MM.1S (cell line): ENCODE measurements around the gene SLC39A3.

Experiments
- DNase-seq: peaks from one replicate; pipeline ENCODE4 v3.0.0-alpha.2; 2015
- H2AFZ ChIP-seq: fragments of 300-600 bp; sonication (generic); 2 replicates; pipeline ENCODE4 v1.6.0; 2016; ENCODE audit warnings: antibody characterized with exemption, low read length
- H3F3A ChIP-seq: fragments of 300-600 bp; sonication (generic); 2 replicates; pipeline ENCODE4 v1.6.1; 2016; ENCODE audit warnings: mild to moderate bottlenecking, antibody characterized with exemption, low read length, moderate library complexity, mixed read lengths; ENCODE audit not compliant: insufficient read depth
- H3K27ac ChIP-seq: fragments of 300-600 bp; sonication (generic); 2 replicates; pipeline ENCODE4 v1.5.1; 2016; ENCODE audit warnings: mild to moderate bottlenecking, low read length
- H3K27me3 ChIP-seq: fragments of 300-600 bp; sonication (generic); replicated peaks from 2 replicates; pipeline ENCODE4 v1.6.0; 2016; ENCODE audit warnings: low read length; ENCODE audit not compliant: insufficient read depth
- H3K36me3 ChIP-seq: fragments of 300-600 bp; sonication (generic); replicated peaks from 2 replicates; pipeline ENCODE4 v1.6.1; 2016; ENCODE audit warnings: mild to moderate bottlenecking, low read length, mixed read lengths; ENCODE audit not compliant: insufficient read depth
- H3K4me1 ChIP-seq: fragments of 300-600 bp; sonication (generic); 2 replicates; pipeline ENCODE4 v1.6.1; 2016; ENCODE audit warnings: low read length, mixed read lengths
- H3K4me2 ChIP-seq: fragments of 300-600 bp; sonication (generic); 2 replicates; pipeline ENCODE4 v1.6.0; 2016; ENCODE audit warnings: low read depth, low read length
- H3K4me3 ChIP-seq: fragments of 300-600 bp; sonication (generic); 2 replicates; pipeline ENCODE4 v1.5.1; 2016; ENCODE audit warnings: low read length, mixed read lengths
- H3K79me2 ChIP-seq: fragments of 300-600 bp; sonication (generic); 2 replicates; pipeline ENCODE4 v1.6.1; 2016; ENCODE audit warnings: mixed run types, low read length, mixed read lengths
- H3K9ac ChIP-seq: fragments of 300-600 bp; sonication (generic); 2 replicates; pipeline ENCODE4 v1.6.1; 2016; ENCODE audit warnings: low read length, mixed read lengths
- H3K9me2 ChIP-seq: fragments of 300-600 bp; sonication (generic); replicated peaks from 2 replicates; pipeline ENCODE4 v1.6.1; 2016; ENCODE audit warnings: mild to moderate bottlenecking, low read length, mixed read lengths; ENCODE audit not compliant: insufficient read depth
- H3K9me3 ChIP-seq: fragments of 300-600 bp; sonication (generic); replicated peaks from 2 replicates; pipeline ENCODE4 v1.6.1; 2016; ENCODE audit warnings: mild to moderate bottlenecking, low read length, mixed read lengths; ENCODE audit not compliant: insufficient read depth
- H4K20me1 ChIP-seq: fragments of 300-600 bp; sonication (generic); 2 replicates; pipeline ENCODE4 v1.6.1; 2016; ENCODE audit warnings: mild to moderate bottlenecking, low read length, moderate library complexity, mixed read lengths; ENCODE audit not compliant: insufficient read depth
- EZH2 ChIP-seq: fragments of 300-600 bp; sonication (generic); optimal IDR thresholded peaks from 2 replicates; pipeline ENCODE3; 2017; ENCODE audit warnings: low read depth, mild to moderate bottlenecking, antibody characterized with exemption, low read length, mixed read lengths
- EZH2phosphoT487 ChIP-seq: fragments of 300-600 bp; sonication (generic); IDR thresholded peaks from 2 replicates; pipeline ENCODE4 v1.6.1; 2018; ENCODE audit warnings: antibody characterized with exemption, low read length
- TF ChIP-seq, protein P1 (sequence below): fragments of 300-600 bp; sonication (generic); IDR thresholded peaks from 2 replicates; pipeline ENCODE4 v1.5.1; 2016; ENCODE audit warnings: antibody characterized with exemption, low read length, mixed read lengths

SLC39A3 gene

DNA sequence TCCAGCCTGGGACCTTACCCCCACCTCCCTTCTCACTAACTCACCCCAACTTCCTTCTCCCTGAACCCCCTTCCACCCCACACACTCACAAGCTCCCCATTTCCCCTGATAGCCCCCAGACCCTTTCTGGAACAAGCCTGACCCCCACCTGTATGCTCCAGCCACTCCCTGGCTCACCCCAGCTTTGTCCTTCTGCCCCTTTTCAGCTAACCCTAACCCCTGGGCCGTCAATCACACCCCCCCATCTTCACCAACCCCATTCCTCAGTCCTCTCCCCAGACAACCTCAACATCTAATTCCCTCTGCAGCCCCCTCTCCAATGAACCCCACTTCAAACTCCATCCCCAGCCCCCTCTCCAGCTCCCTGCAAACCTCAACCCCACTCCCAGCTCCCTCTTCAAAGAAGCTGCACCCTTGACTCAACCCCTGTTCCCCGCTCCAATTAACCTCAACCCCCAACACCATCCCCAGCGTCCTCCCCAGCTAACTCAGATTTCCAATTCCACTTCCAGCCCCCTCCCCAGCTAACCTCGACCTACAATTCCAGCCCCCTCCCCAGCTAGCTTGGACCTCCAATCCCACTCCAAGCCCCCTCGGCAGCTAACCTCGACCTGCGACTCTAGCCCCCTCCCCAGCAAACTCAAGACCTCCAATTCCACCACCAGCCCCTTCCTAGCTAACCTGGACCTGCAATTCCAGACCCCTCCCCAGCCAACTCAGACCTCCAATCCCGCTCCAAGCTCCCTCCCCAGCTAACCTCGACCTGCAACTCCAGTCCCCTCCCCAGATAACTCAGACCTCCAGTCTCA lies 38.3 kb downstream of the SLC39A3 start:
- peak overlapping the region; percentile 79; the same call in 1 of the 2 replicates for H3K27ac ChIP-seq
- no peaks in the 10 kb centered on the region for H3K9me2 ChIP-seq
- H3K4me2 ChIP-seq = peak overlapping the region; percentile 94
- no peaks in the 10 kb centered on the region for H4K20me1 ChIP-seq
- peak overlapping the region; percentile 52; the same call in 1 of the 2 replicates for H2AFZ ChIP-seq
- peaks cover 36% of the 10 kb centered on the region for H3K79me2 ChIP-seq
- H3F3A ChIP-seq = peaks cover 34% of the 10 kb centered on the region
- H3K9ac ChIP-seq = peak overlapping the region; percentile 88
- peaks cover 31% of the 10 kb centered on the region for H3K4me1 ChIP-seq
- H3K4me3 ChIP-seq = peak overlapping the region; percentile 85
- no peaks in the 10 kb centered on the region for H3K36me3 ChIP-seq
- peaks cover 11% of the 10 kb centered on the region for H3K27me3 ChIP-seq
- TF ChIP-seq EZH2 (no peak), EZH2phosphoT487 (no peak)
- TF ChIP-seq, protein P1, sequence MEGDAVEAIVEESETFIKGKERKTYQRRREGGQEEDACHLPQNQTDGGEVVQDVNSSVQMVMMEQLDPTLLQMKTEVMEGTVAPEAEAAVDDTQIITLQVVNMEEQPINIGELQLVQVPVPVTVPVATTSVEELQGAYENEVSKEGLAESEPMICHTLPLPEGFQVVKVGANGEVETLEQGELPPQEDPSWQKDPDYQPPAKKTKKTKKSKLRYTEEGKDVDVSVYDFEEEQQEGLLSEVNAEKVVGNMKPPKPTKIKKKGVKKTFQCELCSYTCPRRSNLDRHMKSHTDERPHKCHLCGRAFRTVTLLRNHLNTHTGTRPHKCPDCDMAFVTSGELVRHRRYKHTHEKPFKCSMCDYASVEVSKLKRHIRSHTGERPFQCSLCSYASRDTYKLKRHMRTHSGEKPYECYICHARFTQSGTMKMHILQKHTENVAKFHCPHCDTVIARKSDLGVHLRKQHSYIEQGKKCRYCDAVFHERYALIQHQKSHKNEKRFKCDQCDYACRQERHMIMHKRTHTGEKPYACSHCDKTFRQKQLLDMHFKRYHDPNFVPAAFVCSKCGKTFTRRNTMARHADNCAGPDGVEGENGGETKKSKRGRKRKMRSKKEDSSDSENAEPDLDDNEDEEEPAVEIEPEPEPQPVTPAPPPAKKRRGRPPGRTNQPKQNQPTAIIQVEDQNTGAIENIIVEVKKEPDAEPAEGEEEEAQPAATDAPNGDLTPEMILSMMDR = no peak
- H3K9me3 ChIP-seq = no peaks in the 10 kb centered on the region
- DNase-seq = no peak

DNA sequence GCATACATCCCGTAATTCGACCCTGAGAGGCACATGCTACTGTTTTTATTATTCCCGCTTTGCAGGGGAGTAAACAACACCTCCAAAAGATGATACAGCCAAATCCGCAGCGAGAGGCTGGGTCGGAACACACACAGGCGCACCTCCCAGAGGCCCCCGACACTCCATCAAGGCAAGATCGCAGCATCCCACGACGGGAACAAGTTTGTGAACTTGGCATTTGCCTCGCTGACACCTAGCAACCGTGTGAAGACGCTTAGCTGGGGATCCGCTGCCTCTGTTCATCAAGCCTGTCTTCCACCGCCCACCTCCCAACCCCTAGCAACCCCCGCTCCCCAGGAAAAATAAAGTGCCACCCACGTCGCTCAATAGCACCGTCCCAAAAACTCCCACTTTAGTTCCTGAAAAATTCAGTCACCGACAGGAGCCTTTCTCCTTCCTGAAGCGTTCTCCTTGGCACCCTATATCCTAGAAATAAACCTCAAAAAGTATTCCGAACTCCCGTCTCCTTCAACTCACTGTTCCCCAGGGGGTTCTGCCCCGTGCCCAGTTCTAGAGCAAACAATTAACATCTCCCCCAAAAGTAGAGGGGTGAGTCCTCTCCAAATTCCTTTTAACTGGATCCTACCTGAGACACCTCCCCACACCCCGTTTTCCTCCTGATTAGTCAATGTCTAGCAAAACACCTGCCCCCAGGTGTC lies 39.0 kb downstream of the SLC39A3 start:
- DNase-seq = no peak
- peaks cover 31% of the 10 kb centered on the region for H3K4me1 ChIP-seq
- no peak for TF ChIP-seq EZH2
- TF ChIP-seq EZH2phosphoT487 = no peak
- TF ChIP-seq, protein P1 = no peak
- peaks cover 10% of the 10 kb centered on the region for H3K27me3 ChIP-seq
- H3F3A ChIP-seq = peaks cover 34% of the 10 kb centered on the region
- H4K20me1 ChIP-seq = no peaks in the 10 kb centered on the region
- H3K9ac ChIP-seq = peak overlapping the region; percentile 88; the same call in 1 of the 2 replicates
- no peaks in the 10 kb centered on the region for H3K36me3 ChIP-seq
- H3K27ac ChIP-seq = peak overlapping the region; percentile 79; the same call in 1 of the 2 replicates
- H3K9me2 ChIP-seq = no peaks in the 10 kb centered on the region
- peak overlapping the region; percentile 94; the same call in 1 of the 2 replicates for H3K4me2 ChIP-seq
- no peak overlapping the region for H3K4me3 ChIP-seq
- H3K79me2 ChIP-seq = peaks cover 40% of the 10 kb centered on the region
- no peak overlapping the region for H2AFZ ChIP-seq
- H3K9me3 ChIP-seq = no peaks in the 10 kb centered on the region

DNA sequence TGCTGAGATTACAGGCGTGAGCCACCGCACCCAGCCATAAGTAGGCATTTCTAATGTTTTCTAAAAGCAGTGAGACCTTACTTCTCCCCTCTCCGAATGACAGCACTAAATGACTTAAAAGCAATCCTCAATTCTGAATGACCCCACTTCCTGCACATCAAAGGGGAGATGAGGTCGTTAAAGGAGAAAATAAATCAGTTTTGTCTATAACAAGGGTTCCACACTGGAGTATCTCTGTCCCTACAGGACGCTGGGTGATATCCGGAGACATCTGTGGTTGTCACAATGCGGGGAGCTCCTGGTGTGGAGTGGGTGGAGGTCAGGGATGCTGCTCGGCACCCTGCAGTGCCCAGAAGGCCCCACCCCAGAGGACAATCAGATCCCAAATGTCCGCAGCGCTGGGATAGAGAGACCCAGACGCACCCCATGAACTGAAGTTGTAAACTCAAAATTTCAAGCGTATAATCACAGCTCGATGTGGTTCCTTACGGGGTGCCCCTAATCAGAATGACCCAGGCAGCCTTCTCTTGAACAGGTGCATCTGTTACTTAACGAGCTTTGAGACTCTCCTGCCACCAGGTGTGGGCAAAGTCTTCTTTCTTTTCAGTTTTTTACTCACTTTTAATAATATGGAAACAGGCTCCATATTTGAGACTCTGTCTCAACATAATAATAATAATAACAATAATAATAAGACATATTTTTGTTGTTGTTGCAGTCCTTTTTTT lies 40.2 kb downstream of the SLC39A3 start:
- Histone ChIP-seq H3K4me2 (peak overlapping the region; percentile 94), H3K9ac (peak overlapping the region; percentile 34; the same call in 1 of the 2 replicates), H3K27ac (peak overlapping the region; percentile 79), H3K4me3 (peak overlapping the region; percentile 9), H3F3A (peaks cover 34% of the 10 kb centered on the region), H3K9me2 (no peaks in the 10 kb centered on the region), H3K79me2 (peaks cover 52% of the 10 kb centered on the region), H3K9me3 (no peaks in the 10 kb centered on the region), H3K36me3 (no peaks in the 10 kb centered on the region), H3K4me1 (peaks cover 31% of the 10 kb centered on the region), H2AFZ (peak overlapping the region; percentile 7; the same call in 1 of the 2 replicates), H4K20me1 (no peaks in the 10 kb centered on the region), H3K27me3 (peaks cover 6% of the 10 kb centered on the region)
- DNase-seq = no peak
- TF ChIP-seq EZH2 = no peak
- TF ChIP-seq, protein P1 = no peak
- no peak for TF ChIP-seq EZH2phosphoT487
